HFF-Myc (cell line): Measurements from ENCODE around the gene CDH15.
A peak's percentile ranks its signal among the peaks of the same experiment; 100 is the strongest.

Source experiments
- DNase-seq: peaks from one replicate; pipeline ENCODE4 v3.0.0-alpha.2; 2011; ENCODE audit warnings: low read depth; ENCODE audit errors: extremely low read depth
- H3K4me3 ChIP-seq: replicated peaks from 2 replicates; pipeline ENCODE4 v1.5.1; 2011; ENCODE audit warnings: low read depth, mild to moderate bottlenecking, control low read depth, low read length
- TF ChIP-seq, protein P1 (sequence below): IDR thresholded peaks from 2 replicates; pipeline ENCODE4 v1.5.1; 2012; ENCODE audit warnings: mild to moderate bottlenecking, low read depth, low read length, control low read depth; ENCODE audit errors: missing control alignments

CDH15 gene

DNA sequence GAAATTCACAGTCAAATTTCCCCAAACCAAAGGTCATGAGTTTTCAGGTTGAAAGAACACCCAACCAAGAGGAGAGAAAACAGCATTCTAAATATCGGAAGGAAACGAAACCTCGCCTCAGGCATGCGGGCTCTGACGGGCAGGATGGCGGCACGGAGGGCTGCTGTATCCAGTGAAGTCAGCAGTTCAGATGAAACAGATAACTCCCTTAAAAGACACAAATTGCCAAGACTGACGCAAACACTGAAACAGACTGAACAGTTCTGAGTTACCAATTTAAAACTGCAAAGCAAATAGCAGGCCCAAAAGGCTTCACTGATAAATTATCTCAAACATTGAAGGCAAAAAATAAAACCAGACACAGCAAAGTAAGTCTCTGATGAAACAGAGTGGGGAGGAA is 20.6 kb upstream of the CDH15 start:
- TF ChIP-seq, protein P1, sequence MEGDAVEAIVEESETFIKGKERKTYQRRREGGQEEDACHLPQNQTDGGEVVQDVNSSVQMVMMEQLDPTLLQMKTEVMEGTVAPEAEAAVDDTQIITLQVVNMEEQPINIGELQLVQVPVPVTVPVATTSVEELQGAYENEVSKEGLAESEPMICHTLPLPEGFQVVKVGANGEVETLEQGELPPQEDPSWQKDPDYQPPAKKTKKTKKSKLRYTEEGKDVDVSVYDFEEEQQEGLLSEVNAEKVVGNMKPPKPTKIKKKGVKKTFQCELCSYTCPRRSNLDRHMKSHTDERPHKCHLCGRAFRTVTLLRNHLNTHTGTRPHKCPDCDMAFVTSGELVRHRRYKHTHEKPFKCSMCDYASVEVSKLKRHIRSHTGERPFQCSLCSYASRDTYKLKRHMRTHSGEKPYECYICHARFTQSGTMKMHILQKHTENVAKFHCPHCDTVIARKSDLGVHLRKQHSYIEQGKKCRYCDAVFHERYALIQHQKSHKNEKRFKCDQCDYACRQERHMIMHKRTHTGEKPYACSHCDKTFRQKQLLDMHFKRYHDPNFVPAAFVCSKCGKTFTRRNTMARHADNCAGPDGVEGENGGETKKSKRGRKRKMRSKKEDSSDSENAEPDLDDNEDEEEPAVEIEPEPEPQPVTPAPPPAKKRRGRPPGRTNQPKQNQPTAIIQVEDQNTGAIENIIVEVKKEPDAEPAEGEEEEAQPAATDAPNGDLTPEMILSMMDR = no peak
- H3K4me3 ChIP-seq = no peak overlapping the region
- DNase-seq = no peak

DNA sequence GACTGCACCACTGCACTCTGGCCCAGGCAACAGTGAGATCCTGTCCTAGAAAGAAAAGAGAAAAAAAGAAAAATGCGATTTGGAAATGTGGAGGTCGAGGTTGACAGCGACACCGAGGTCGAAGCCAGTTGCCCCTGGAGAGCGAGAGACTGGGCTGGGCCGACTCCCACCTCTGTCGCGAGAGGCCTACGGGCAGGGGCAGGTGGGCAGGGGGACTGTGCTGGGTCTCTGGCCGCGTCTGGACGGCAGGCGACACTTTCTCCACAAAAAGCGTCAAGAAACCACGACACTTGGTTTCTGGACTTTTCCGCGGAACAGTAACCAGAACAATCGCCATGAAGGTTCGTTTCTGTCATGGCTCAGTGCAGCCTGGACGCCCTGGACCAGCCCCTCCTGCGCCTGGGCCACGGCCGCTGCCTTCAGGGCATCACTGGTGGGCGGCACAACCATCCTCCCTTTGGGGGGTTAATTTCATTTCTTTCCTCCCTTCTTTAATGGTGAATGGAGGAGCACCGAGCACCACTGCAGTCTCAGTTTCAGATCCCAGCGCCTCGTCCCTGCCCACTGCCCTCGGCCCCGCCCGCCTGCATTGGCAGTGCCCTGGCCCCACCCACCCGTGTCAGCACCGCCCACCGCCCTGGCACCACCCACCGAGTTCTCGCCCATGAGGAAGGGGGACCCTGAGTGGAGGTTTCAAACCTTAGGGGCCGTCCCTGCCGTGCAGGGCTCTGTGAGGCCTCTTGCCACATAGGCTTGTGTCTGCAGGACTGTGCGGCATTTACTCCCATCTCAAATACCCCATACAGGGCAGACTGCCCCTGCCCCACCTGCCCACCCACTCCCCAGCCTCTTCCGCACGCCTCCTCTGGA is 18.5 kb upstream of the CDH15 start:
- TF ChIP-seq, protein P1 = no peak
- no peak for DNase-seq
- H3K4me3 ChIP-seq = no peak overlapping the region

DNA sequence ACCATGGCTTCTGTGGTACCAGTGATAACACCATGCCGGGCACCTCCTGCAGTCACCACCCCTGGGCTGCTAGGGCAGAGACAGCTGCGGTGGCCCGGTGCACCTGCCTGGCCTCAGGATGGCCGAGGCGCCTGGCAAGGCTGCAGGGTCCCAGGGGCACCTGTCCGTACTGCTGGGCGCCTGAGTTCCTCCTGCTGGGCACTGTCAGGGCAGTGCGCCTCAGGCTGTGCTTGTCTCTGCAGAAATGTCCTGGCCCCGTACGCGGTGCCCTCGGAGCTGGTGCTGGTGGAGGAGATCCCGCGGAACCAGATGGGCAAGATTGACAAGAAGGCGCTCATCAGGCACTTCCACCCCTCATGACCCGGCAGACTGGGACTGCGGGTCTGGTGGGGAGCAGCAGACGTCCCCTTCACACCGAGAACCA is 17.7 kb upstream of the CDH15 start:
- H3K4me3 ChIP-seq = no peak overlapping the region
- DNase-seq = no peak
- TF ChIP-seq, protein P1 = no peak

DNA sequence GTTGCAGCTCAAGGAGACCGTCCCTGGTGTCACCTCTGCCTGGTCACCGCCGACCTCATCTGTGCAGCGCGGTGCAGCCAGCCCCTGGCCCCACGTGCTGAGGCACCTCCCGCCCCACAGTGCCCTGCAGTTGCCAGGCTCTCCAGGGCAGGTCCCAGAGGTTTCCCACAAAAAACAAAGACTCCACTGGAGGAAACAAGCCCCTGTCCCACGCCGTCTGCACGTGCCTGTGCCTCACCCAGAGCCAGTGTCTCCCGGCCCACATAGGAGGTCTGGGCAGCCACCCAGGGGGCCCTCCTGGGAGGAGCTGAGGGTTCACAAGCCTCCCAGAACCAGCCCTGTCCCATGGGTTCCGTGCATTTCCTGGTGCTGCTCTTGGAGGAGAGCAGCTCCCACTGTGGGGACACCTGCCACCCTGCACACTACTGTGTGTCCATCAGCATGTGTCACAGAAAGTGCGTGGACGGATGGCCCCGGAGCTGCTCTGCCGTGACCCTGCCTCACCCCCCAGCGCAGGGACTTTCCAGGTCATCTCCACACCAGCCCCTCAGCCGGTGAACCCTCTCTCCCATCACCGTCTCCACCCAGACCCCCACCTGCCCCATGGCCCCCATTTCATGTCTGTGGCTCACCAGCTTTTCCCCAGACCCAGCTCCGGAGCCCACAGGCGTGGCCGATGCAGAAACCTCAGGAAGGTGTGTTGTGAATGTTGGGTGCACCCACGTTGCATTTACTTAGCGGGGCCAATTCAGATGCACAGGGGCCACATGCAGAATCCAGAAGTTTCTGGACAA is 17.0 kb upstream of the CDH15 start:
- DNase-seq = no peak

DNA sequence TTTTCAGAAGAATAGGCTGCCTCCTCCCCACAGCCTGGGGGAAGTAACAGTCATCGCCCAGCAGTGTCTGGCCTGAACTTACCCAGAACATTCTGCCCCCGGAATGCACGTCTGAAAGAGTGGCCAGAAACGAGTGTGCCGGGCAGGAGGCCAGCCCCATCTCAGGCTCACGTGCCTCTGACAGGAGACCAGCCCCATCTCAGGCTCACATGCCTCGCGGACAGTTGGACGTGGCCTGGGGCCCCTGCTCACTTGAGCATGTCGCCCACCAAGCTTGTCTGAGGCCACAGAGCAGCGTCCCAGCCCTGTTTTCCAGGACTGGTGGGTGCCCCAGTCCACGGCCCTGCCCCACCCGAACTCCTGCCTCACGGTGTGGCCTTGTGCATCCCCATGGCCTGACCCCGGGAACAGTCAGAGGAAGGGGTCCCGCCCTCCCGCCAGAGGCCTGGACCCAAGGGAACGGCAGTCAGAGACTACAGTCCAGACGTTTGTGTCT is 16.3 kb upstream of the CDH15 start:
- peak; percentile 39 for DNase-seq
- no peak overlapping the region for H3K4me3 ChIP-seq
- TF ChIP-seq, protein P1 = no peak

More for the DNA sequence above, 17.0 kb upstream of the CDH15 start:
- TF ChIP-seq, protein P1 = no peak
- no peak overlapping the region for H3K4me3 ChIP-seq

DNA sequence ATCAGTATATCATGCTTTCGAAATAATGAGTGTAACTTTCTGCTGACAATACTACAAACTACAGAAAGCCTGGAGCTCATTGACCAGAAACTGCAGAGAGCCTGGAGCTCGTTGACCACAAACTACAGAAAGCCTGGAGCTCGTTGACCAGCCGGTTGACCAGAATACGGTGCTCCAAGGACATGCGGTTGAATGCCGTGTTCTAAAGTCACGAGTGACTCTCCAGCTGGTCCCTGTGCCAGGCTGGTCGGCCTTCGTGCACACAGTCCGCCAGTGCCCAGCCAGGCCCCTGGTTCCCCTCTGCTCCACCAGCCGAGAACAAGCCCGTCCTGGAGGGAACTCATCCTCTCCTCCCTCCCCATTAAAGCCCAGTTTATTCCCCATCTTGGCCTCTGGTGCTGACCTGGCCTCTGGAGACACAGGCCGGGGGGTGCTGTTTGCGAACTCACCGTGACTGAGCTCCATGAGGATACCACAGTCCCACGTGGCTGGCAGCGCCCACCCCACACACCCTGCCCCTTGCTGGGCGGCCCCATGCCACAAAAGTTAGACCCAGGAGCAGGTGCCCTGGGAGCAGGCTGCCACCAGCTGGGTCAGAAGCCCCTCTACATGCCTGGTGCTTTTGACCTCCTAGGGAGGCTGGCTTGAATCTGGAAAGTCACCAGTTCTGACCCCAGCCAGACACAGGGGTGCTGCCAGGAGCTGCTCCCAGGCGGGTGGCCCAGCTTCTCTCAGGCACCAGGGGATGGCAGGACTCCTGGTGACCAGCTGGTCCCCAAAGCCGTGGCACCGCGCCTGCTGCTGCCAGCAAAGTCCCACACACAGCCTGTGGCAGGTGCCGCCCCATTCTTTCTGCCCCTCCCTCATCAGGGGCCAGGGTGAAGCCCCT is 15.5 kb upstream of the CDH15 start:
- TF ChIP-seq, protein P1 = no peak
- no peak for DNase-seq
- H3K4me3 ChIP-seq = no peak overlapping the region
